ENCODE results near the gene MAMDC4.
"Not testable (repeated sequence)": the region's sequence is repeated elsewhere in the genome, so short reads cannot be mapped to it uniquely, and the experiment has no call there.

Gene MAMDC4

GRCh38 chr9:136862849-136863622 lies 10.9 kb downstream of the MAMDC4 start:
- no peak for DNase-seq

GRCh38 chr9:136863623-136864273 lies 11.6 kb downstream of the MAMDC4 start:
- no peak for DNase-seq

DNA sequence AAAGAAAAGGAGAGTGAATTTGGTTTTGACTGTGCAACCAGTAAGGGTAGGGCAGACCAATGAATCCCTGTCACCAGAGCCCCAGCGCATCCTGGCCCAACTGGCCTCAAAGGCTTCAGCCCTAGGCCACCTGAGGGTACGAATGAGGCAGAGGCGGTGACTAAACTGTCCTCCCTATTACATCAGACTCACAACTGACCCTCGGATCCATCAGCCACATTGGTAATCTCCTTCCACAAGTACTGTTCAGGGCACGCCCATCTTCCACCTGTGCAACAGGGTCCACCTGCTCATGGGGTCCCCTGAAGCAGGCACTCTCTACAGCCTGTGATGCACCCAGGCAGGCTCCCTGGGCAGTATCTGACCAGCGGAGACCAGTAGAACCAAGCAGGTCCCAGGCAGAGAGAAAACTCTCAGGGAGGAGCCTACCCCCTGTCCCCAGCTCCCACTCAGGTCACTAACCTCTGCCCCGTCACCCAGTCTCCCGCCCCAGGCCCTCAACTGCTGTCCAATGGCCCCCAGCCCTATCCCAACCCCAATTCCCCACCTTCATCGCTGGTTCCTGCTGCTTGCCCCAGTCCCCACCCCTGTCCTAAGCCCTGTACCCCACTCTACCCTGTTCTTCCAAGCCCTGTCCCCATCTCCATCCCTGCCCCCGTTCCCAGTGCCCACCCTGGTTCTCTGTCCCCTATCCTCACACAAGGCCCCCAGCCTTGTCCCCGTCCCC lies 13.1 kb downstream of the MAMDC4 start:
- no peak for DNase-seq

- no peak for DNase-seq
Observed at GRCh38 chr9:136865768-136866103, 13.6 kb downstream of the MAMDC4 start.

DNA sequence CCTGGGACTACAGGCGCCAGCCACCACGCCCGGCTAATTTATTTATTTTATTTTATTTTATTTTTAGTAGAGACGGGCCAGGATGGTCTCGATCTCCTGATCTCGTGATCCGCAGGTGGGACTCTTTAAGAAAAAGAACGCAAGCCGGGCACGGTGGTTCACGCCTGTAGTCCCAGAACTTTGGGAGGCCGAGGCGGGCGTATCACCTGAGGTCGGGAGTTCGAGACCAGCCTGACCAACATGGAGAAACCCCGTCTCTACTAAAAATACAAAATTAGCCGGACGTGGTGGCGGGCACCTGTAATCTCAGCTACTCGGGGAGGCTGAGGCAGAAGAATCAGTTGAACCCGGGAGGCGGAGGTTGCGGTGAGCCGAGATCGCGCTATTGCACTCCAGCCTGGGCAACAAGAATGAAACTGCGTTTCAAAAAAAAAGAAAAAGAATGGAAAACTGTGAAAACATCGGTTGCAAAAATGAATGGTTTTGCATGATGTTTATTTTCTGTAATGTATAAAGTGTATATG lies 14.8 kb downstream of the MAMDC4 start:
- not testable (repeated sequence) for DNase-seq

DNA sequence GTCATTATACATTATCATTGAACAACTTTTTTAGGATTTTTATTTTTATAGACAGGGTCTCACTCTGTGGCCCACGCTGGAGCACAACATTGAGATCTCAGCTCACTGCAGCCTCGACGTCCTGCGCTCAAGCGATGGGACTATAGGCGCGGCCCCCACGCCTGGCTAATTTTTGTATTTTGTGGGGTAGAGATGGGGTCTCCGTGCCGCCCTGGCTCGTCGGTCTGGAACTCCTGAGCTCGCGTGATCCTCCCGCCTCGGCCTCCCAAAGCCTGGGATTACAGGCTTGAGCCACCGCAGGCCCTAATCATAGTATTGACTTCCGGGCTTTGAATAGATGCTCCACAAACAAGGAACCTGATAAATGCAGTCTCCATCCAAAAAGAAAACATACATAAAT lies 15.3 kb downstream of the MAMDC4 start:
- DNase-seq = no peak

GRCh38 chr9:136867917-136868316 lies 15.8 kb downstream of the MAMDC4 start:
- DNase-seq = no peak

GRCh38 chr9:136868644-136869043 lies 16.5 kb downstream of the MAMDC4 start:
- no peak for DNase-seq

- DNase-seq = not testable (repeated sequence)
Observed at GRCh38 chr9:136869611-136870010, 17.5 kb downstream of the MAMDC4 start.

GRCh38 chr9:136875155-136875554 lies 23.0 kb downstream of the MAMDC4 start:
- no peak for DNase-seq

DNA sequence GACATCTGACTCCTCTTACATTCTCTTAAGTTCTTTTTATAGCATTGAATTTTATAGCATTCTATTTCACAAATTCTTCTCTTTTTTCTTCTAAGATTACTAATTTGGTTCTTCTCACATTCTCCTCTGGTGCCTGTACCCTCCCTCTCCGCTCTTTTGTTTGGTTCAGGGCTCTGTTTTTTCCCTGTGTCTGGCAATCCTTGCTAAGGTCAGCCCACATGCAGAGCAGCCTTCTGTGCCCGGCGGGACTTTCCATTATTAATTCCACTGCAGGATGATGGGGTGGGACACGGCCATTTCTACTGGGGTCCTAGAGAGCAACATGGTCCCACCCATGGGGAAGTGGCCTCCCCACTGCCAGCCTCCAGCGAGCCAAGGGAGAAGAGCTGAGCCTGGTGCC lies 24.3 kb downstream of the MAMDC4 start:
- no peak for DNase-seq

DNA sequence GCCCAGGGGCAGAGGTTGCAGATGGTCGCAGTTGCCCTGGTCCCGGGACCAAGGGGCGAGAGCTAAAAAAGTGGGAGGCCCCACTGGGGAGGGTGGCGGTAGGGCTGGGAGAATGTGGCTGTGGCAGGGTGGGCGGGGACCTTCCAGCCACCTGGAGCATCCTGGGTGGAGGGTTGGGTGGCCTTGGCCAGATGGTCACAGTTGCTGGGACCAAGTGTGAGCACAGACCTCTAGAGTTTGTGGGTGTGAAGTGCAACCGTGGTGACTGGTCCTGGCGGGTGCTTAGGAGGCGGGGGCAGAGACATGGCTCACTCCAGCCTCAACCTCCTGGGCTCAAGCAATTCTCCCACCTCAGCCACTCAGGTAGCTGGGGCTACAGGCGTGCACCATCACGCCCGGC lies 28.5 kb downstream of the MAMDC4 start:
- DNase-seq = no peak

DNA sequence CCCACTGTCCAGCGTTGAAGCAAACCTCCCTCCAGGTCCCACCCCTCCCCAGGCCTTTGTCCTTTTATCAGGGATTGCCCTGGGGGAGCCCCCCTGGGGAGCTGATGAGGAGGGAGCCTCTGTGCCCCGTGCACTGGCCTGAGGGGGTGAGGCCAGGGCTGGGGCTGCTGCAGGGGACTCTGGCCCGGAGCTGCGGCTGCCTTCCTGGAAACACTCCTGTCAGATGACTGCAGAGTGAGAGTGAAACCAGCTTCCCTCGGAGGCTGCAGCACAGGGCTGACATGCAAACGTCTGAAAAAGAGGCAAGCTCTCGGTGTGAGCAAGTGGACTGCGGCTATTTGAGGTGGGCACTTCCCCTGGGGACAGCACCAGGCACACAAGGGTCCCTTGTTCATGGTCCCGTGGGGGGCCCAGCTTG lies 29.6 kb downstream of the MAMDC4 start:
- DNase-seq = peak; percentile 68

- peak; percentile 94 for DNase-seq
Observed at GRCh38 chr9:136882109-136882946, 30.2 kb downstream of the MAMDC4 start.

DNA sequence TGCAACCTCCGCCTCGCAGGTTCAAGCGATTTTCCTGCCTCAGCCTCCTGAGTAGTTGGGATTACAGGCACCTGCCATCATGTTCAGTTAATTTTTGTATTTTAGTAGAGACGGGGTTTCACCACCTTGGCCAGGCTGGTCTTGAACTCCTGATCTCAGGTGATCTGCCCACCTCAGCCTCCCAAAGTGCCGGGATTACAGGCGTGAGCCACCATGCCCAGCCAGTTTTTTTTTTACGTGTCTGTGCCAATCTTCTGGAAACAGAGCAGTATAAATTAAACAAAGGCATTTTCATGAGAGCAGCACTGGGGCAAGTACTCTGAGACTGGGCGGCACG lies 30.8 kb downstream of the MAMDC4 start:
- not testable (repeated sequence) for DNase-seq

- not testable (repeated sequence) for DNase-seq
Observed at GRCh38 chr9:136883670-136884069, 31.5 kb downstream of the MAMDC4 start.

DNA sequence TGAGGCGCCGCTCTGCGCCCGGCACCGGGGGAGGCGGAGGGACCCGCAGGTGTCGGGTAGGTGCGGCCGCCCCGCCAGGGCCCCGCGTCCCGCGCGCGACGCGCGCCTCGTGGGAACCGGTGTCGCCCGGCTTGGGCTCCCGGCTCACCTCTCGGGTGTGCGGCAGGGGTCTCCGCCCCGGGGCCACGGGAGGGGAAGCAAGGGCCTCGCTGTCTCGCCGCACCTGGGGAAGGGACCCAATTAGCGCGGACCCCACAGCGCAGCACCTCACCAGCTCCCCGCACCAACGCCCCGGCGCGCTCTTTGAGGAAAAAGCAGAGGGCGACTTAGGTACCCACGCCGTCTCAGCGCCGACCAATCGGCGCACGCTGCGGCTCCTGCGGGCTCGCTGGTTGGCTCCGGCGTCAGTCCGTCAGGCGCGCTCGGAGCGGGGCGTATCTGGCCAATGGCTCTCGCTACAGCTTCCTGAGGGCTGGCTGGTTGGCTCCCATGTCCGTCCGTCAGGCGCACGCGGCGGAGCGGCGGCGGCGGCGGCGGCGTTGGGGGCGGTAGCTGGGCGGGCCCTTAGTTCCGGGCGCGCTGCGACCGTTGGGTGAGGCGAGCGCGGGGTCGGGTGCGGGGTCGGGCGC lies 33.9 kb downstream of the MAMDC4 start, which contains the start of gene TRAF2:
Gene TRAF2, plus strand, starts transcription at position 567 of the 629 bp plus-strand sequence. CDS start 12,225 bp downstream, outside the sequence.
- peak; percentile 98 for DNase-seq

GRCh38 chr9:136886610-136887597 lies 34.8 kb downstream of the MAMDC4 start:
- DNase-seq = peak; percentile 25

GRCh38 chr9:136888454-136888853 lies 36.3 kb downstream of the MAMDC4 start:
- DNase-seq = no peak

DNA sequence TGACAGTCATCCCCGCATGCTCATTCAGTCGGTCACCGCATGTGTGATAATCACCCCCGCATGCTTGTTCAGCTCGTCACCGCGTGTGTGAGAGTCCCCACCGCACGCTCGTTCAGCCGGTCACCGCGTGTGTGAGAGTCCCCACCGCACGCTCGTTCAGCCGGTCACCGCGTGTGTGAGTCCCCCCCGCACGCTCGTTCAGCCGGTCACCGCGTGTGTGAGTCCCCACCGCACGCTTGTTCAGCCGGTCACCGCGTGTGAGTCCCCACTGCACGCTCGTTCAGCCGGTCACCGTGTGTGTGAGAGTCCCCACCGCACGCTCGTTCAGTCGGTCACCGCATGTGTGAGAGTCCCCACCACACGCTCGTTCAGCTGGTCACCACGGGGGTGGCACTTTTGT lies 37.7 kb downstream of the MAMDC4 start:
- DNase-seq = no peak

- DNase-seq = no peak
Observed at GRCh38 chr9:136890661-136891060, 38.5 kb downstream of the MAMDC4 start.

Measured in stimulated activated CD4-positive, alpha-beta T cell treated with anti-CD3 and anti-CD28 coated beads, Interleukin-1b, Interleukin-23, amount 100 ng/mL, for 48 hours (primary cell).